ENCODE measurements around the gene PDIA6. TPM values are rescaled to one million over a fixed set of nuclear protein-coding genes. Genes with fewer than 3 reads are reported as not detected.

The PDIA6 gene
- total RNA-seq, 1 donor = 412 TPM

DNA sequence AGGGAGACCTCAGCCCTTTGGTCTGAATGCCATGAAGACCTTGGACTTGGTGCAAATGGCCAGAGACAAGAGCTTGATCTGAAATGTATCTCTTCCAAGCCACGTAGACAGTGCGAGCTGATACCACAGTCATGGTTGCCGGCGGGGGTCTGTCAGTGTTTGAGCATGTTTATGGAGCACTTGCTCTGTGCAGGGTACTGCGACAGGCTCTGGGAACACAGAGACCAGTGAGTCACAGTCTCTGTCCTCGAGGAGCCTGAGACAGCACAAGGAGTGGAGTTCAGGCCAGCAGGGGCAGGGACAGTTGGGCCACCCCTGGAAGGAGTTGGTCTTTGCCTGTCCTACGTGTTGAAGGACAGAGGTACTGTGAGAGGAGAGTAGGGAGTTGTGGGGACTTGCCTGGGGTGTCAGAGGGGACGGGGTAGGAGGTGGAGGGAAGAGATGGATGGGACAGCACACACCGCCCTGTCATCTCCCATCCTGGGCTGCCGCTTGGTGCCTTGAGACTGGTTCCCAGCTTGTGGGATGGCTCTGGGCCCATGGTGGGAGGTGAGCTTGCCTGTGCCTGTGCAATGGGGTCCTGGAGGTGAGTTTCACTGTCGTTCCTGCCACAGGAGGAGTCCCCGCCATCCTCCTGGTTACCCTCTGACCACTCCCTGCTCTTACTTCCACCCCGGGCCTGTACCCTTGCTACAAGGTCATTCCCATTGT lies 51.6 kb downstream of the PDIA6 start:
- no peak overlapping the region for H3K4me3 ChIP-seq (ENCODE audit: low read depth, low read length)
- TF ChIP-seq, protein P1, sequence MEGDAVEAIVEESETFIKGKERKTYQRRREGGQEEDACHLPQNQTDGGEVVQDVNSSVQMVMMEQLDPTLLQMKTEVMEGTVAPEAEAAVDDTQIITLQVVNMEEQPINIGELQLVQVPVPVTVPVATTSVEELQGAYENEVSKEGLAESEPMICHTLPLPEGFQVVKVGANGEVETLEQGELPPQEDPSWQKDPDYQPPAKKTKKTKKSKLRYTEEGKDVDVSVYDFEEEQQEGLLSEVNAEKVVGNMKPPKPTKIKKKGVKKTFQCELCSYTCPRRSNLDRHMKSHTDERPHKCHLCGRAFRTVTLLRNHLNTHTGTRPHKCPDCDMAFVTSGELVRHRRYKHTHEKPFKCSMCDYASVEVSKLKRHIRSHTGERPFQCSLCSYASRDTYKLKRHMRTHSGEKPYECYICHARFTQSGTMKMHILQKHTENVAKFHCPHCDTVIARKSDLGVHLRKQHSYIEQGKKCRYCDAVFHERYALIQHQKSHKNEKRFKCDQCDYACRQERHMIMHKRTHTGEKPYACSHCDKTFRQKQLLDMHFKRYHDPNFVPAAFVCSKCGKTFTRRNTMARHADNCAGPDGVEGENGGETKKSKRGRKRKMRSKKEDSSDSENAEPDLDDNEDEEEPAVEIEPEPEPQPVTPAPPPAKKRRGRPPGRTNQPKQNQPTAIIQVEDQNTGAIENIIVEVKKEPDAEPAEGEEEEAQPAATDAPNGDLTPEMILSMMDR (IDR thresholded peaks at IDR 0.05; ENCODE audit: insufficient read depth, low read depth, low read length) = no peak
- DNase-seq (ENCODE audit: low read depth) = no peak

DNA sequence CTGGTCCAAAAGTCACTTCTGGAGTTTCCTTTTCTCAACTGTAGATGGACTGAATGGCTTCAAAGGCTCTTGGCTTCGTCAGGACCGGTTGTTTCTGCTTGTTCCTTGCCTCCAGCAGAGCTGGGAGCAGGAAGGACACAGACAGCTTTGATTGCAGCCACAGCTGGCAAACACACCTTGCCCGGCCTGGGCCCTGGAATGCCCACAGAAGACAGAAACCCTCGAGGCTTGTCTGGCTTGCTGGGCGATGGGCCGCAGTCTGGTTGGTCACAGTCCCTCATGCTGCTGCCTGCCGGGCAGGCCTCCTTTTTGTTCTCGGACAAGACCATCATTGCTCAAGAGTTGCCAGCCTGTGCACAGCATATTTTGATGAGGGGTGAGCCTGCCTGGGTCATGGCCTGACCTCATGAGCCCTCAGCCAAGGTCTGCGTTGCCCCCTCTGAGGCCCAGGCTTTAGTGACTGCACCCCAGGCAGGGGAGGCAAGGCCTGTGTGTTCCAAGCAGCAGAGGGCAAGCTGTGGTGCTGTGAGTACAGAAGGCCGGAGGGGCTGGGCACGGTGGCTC lies 53.4 kb downstream of the PDIA6 start:
- DNase-seq (ENCODE audit: low read depth) = no peak
- no peak overlapping the region for H3K4me3 ChIP-seq (ENCODE audit: low read depth, low read length)
- TF ChIP-seq, protein P1 (IDR thresholded peaks at IDR 0.05; ENCODE audit: insufficient read depth, low read depth, low read length) = no peak

DNA sequence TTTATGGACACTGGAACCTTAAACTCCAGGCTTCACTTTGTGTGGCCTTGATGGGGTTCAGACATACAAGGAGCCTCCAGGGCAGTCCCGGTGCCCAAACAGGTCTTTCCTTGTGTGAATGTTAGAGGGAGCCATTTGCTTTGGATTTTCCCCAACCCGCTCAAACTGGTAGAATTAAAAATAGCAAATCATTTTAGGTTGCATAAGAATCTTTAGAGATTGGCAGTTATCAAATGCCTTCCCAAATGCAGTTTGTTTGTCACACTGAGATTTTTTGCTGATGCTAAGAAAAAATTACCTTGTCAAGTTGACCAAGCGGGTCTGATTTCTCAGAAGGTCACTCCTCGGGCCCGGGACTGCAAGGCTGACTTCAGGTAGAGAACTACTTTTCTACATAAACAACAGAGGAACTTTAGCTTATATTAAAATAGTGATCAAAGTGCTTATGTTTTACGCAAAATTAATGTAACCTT lies 54.7 kb downstream of the PDIA6 start:
- no peak overlapping the region for H3K4me3 ChIP-seq (ENCODE audit: low read depth, low read length)
- no peak for DNase-seq (ENCODE audit: low read depth)
- TF ChIP-seq, protein P1 (IDR thresholded peaks at IDR 0.05; ENCODE audit: insufficient read depth, low read depth, low read length) = no peak

DNA sequence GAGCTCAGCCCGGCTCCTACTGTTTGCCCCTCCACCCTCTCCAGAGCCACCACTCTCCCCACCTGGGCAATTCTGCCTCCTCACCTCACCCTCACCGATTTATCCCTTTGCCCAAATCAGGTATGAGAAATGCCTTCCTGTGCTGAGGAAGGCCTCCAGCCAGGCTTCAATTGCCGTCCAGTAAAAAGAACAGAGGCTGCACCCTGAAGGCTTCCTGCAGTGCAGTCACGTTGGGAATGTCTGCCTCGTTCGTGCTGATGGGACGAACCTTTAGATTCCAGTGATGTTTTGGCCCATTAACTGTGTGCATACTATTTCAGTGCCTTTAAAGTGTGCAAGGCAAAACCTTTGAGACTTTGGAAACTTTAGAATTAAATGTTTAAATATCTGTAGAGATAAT lies 57.0 kb downstream of the PDIA6 start:
- TF ChIP-seq, protein P1 (IDR thresholded peaks at IDR 0.05; ENCODE audit: insufficient read depth, low read depth, low read length) = no peak
- no peak overlapping the region for H3K4me3 ChIP-seq (ENCODE audit: low read depth, low read length)
- no peak for DNase-seq (ENCODE audit: low read depth)

DNA sequence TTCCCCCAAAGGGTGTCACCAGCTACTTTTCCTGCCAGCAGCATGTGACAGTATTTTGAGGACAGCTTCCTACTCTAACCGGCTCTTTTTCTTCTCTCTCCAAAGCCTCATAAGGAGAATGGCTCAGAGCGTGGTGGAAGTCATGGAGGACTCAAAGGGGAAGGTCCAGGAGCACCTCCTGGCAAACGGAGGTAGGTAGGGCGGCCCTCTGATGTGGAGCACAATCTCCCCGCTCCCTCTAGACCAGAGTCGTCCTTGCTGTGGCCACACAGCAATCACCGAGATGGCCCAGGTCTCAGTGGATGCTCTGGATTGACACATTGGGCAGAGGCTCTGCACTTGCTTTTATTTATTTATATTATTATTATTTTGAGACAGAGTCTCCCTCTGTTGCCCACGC lies 58.7 kb downstream of the PDIA6 start:
- TF ChIP-seq, protein P1 (IDR thresholded peaks at IDR 0.05; ENCODE audit: insufficient read depth, low read depth, low read length) = no peak
- DNase-seq (ENCODE audit: low read depth) = no peak
- no peak overlapping the region for H3K4me3 ChIP-seq (ENCODE audit: low read depth, low read length)

DNA sequence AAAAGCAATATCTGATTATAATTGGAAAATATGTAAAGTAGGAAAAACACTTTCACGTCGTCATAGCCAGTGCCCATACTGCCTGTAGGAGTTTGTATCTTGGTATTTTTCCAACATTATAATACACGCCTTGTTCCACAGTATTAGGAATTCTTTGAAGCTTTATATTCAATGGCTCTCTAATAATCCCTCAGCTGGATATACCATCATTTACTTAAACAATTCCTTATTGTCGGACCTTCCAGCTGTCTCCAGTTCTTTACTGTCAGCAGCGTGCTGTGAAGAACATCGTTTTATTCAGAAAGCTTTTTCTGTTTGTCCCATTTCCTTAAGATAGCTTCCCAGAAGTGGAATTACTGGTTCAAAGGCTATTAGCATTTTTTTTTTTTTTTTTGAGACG lies 59.4 kb downstream of the PDIA6 start:
- TF ChIP-seq, protein P1 (IDR thresholded peaks at IDR 0.05; ENCODE audit: insufficient read depth, low read depth, low read length) = no peak
- DNase-seq (ENCODE audit: low read depth) = no peak
- no peak overlapping the region for H3K4me3 ChIP-seq (ENCODE audit: low read depth, low read length)

All from fibroblast of villous mesenchyme (primary cell).